Keratinocyte (primary cell): Measurements from ENCODE around the gene MROH2A. TPM values are rescaled to one million over a fixed set of nuclear protein-coding genes. Genes with fewer than 3 reads are reported as not detected.

Experiments used
- DNase-seq: peaks from one replicate; pipeline ENCODE4 v3.0.0-alpha.2; 2011; ENCODE audit warnings: low read depth, missing footprints, low spot score
- FAIRE-seq: peaks from 2 replicates; lab custom pipeline; 2011; peaks lifted over from hg19 to GRCh38; lab: Jason Lieb, UNC
- H2AFZ ChIP-seq: 2 replicates; pipeline ENCODE4 v1.6.0; 2012; ENCODE audit warnings: low read length, control low read depth, inconsistent platforms; ENCODE audit not compliant: control insufficient read depth
- H3K27ac ChIP-seq: 2 replicates; pipeline ENCODE4 v1.5.1; 2011; ENCODE audit warnings: low read length; ENCODE audit not compliant: control insufficient read depth, insufficient read depth
- H3K27me3 ChIP-seq: 3 replicates; pipeline ENCODE4 v1.6.0; 2011; ENCODE audit warnings: low read length; ENCODE audit not compliant: control insufficient read depth, insufficient read depth; ENCODE audit errors: extremely low read depth
- H3K36me3 ChIP-seq, 2 experiments: 2 replicates in 1 of 2; 3 replicates in 1 of 2; pipeline ENCODE4 v1.5.1; 2011; ENCODE audit warnings: low read length in 2 of 2, mild to moderate bottlenecking in 1 of 2; ENCODE audit not compliant: control insufficient read depth in 2 of 2, insufficient read depth in 2 of 2; ENCODE audit errors: extremely low read depth in 1 of 2
- H3K4me1 ChIP-seq: 3 replicates; pipeline ENCODE4 v1.5.1; 2011; ENCODE audit warnings: low read length; ENCODE audit not compliant: control insufficient read depth, insufficient read depth; ENCODE audit errors: extremely low read depth
- H3K4me2 ChIP-seq: 3 replicates; pipeline ENCODE4 v1.6.0; 2011; ENCODE audit warnings: low read depth, low read length; ENCODE audit not compliant: control insufficient read depth, insufficient read depth; ENCODE audit errors: extremely low read depth
- H3K4me3 ChIP-seq, 3 experiments: fragments of 200-600 bp in 1 of 3; sonication (generic) in 1 of 3; 2 replicates in 2 of 3; 3 replicates in 1 of 3; pipeline ENCODE4 v1.5.1; 2011 to 2016; ENCODE audit warnings: low read length in 3 of 3, mild to moderate bottlenecking in 3 of 3, control low read depth in 2 of 3, inconsistent platforms in 1 of 3, low read depth in 1 of 3, mixed read lengths in 1 of 3, mixed run types in 1 of 3, moderate library complexity in 1 of 3; ENCODE audit not compliant: control insufficient read depth in 2 of 3, insufficient read depth in 2 of 3; ENCODE audit errors: extremely low read depth in 1 of 3
- H3K79me2 ChIP-seq: 2 replicates; pipeline ENCODE4 v1.6.0; 2012; ENCODE audit warnings: low read length; ENCODE audit not compliant: control insufficient read depth, insufficient read depth
- H3K9ac ChIP-seq: 3 replicates; pipeline ENCODE4 v1.6.0; 2011; ENCODE audit warnings: low read length; ENCODE audit not compliant: control insufficient read depth, insufficient read depth; ENCODE audit errors: extremely low read depth
- H3K9me1 ChIP-seq: 3 replicates; pipeline ENCODE4 v1.6.0; 2011; ENCODE audit warnings: low read length; ENCODE audit not compliant: control insufficient read depth, insufficient read depth; ENCODE audit errors: extremely low read depth
- H3K9me3 ChIP-seq: 2 replicates; pipeline ENCODE4 v1.5.1; 2012; ENCODE audit warnings: low read depth, low read length; ENCODE audit not compliant: control insufficient read depth
- H4K20me1 ChIP-seq: 3 replicates; pipeline ENCODE4 v1.6.0; 2011; ENCODE audit warnings: low read length; ENCODE audit not compliant: control insufficient read depth, insufficient read depth; ENCODE audit errors: extremely low read depth
- CTCF ChIP-seq, 3 experiments: IDR thresholded peaks in 1 of 3; conservative IDR thresholded peaks in 1 of 3; optimal IDR thresholded peaks in 1 of 3; 2 replicates in 2 of 3; 3 replicates in 1 of 3; pipeline versions ENCODE3 to v1.5.1; 2011; ENCODE audit warnings: low read length in 3 of 3, mild to moderate bottlenecking in 3 of 3, moderate library complexity in 2 of 3, control low read depth in 1 of 3, inconsistent platforms in 1 of 3; ENCODE audit not compliant: insufficient read depth in 2 of 3; ENCODE audit errors: extremely low read depth in 1 of 3
- EZH2 ChIP-seq: IDR thresholded peaks from one replicate; pipeline ENCODE4 v1.6.1; 2012; ENCODE audit warnings: inconsistent platforms, mild to moderate bottlenecking, low read length, moderate library complexity
- dilution Hi-C: fragments of 300-500 bp; cut with MboI; formaldehyde crosslinking; loops from one replicate; pipeline ENCODE4 v1.7.0; 2020; ENCODE audit warnings: low sequenced_read_pairs; ENCODE audit not compliant: extremely low pct_ligation_motif_present
- polyA plus RNA-seq, 5 experiments: library from polyadenylated mRNA; depleted of rRNA in 3 of 5; stranded (reverse) in 3 of 5; stranded (forward) in 1 of 5; unstranded in 1 of 5; fragments of >200 nt; gene quantifications; 1 replicate in 1 of 5; 2 replicates in 3 of 5; 3 replicates in 1 of 5; pipeline versions ENCODE4 v1.2.1 to v1.2.3, GENCODE V29; 2011 to 2012; ENCODE audit warnings: missing spikeins in 2 of 5, low read depth in 1 of 5, low replicate concordance in 1 of 5

Gene MROH2A
- polyA plus RNA-seq, 1 donor (not counting 4 experiments of a cell fraction or from before 2014, with no cell fraction given) = 0.33 TPM

GRCh38 chr2:233773854-233774253 lies 4.3 kb upstream of the MROH2A start:
- Histone ChIP-seq H2AFZ (no peak overlapping the region), H4K20me1 (no peaks in the 10 kb centered on the region), H3K9me1 (no peaks in the 10 kb centered on the region), H3K9me3 (peaks cover 3% of the 10 kb centered on the region), H3K9ac (no peak overlapping the region), H3K79me2 (no peaks in the 10 kb centered on the region), H3K27me3 (no peaks in the 10 kb centered on the region), H3K4me3 (no peak overlapping the region), H3K36me3 (peaks cover 11 to 15% of the 10 kb centered on the region in 2 experiments), H3K4me1 (no peaks in the 10 kb centered on the region), H3K4me2 (no peak overlapping the region), H3K27ac (no peak overlapping the region)
- FAIRE-seq (no peak), DNase-seq (no peak)
- dilution Hi-C loops = no loop called here
- no peak for TF ChIP-seq CTCF (optimal IDR thresholded peaks at IDR 0.05 in 1 of 3, IDR thresholded peaks at IDR 0.05 in 1 of 3, conservative IDR thresholded peaks at IDR 0.05 in 1 of 3; ENCODE audit: extremely low read depth in 1 of 3, insufficient read depth in 2 of 3, low read length in 3 of 3)
- no peak for TF ChIP-seq EZH2

GRCh38 chr2:233775414-233775813 lies 2.7 kb upstream of the MROH2A start:
- DNase-seq = no peak
- Histone ChIP-seq H3K4me1 (no peaks in the 10 kb centered on the region), H3K36me3 (peaks cover 0 to 9% of the 10 kb centered on the region in 2 experiments), H3K27me3 (no peaks in the 10 kb centered on the region), H3K79me2 (no peaks in the 10 kb centered on the region), H3K9me3 (peaks cover 3% of the 10 kb centered on the region), H3K9ac (no peak overlapping the region), H3K27ac (no peak overlapping the region), H2AFZ (no peak overlapping the region), H3K4me3 (no peak overlapping the region), H4K20me1 (no peaks in the 10 kb centered on the region), H3K4me2 (no peak overlapping the region), H3K9me1 (no peaks in the 10 kb centered on the region)
- no peak for FAIRE-seq
- dilution Hi-C loops = no loop called here
- TF ChIP-seq CTCF (optimal IDR thresholded peaks at IDR 0.05 in 1 of 3, IDR thresholded peaks at IDR 0.05 in 1 of 3, conservative IDR thresholded peaks at IDR 0.05 in 1 of 3; ENCODE audit: extremely low read depth in 1 of 3, insufficient read depth in 2 of 3, low read length in 3 of 3) = no peak
